ENCODE results near the gene PARPBP. TPM values are rescaled to one million over a fixed set of nuclear protein-coding genes. Genes with fewer than 3 reads are reported as not detected.
"Not testable (repeated sequence)": the region's sequence is repeated elsewhere in the genome, so short reads cannot be mapped to it uniquely, and the experiment has no call there.

The PARPBP gene
- total and polyA plus RNA-seq, 4 experiments from 2014 or later = 2.1 to 2.8 (median 2.4) TPM

GRCh38 chr12:102144221-102144620 is 24.2 kb downstream of the PARPBP start:
- Mint-ChIP-seq H3K4me3 (no peak overlapping the region), H3K27me3 (no peaks in the 10 kb centered on the region), H3K27ac (no peak overlapping the region), H3K9me3 (peaks cover 0 to 3% (median 0%) of the 10 kb centered on the region in 8 donors), H3K4me1 (peaks cover 0 to 9% (median under 1%) of the 10 kb centered on the region in 4 donors), H3K36me3 (peaks cover 0 to 3% of the 10 kb centered on the region in 2 donors)
- Histone ChIP-seq H3K4me1 (ENCODE audit: insufficient read depth, low read length) (no peaks in the 10 kb centered on the region), H3K27ac (ENCODE audit: low read depth, low read length) (no peak overlapping the region), H3K4me3 (ENCODE audit: low read length in 2 of 2) (no peak overlapping the region), H3K36me3 (ENCODE audit: insufficient read depth, low read length) (no peaks in the 10 kb centered on the region), H3K27me3 (ENCODE audit: insufficient read depth, low read length) (no peaks in the 10 kb centered on the region), H3K9me3 (ENCODE audit: control insufficient read depth in 1 of 2, low read length in 2 of 2) (no peaks in the 10 kb centered on the region)
- CTCF ChIA-PET (ENCODE audit: partially characterized antibody) = interaction anchor here (1.0 kb wide), 1 partner anchor 13 kb away, joined by 3 read pairs; no protein-coding TSS in a partner anchor
- POLR2A ChIA-PET (ENCODE audit: partially characterized antibody) = no interaction called here
- DNase-seq = no peak
- intact Hi-C loops (cut with micrococcal nuclease) = no loop called here

GRCh38 chr12:102147062-102147587 is 27.1 kb downstream of the PARPBP start:
- intact Hi-C loops (cut with micrococcal nuclease); H3K27me3 Mint-ChIP-seq; H3K27ac Mint-ChIP-seq; H3K36me3 ChIP-seq (ENCODE audit: insufficient read depth, low read length); H3K4me1 ChIP-seq (ENCODE audit: insufficient read depth, low read length); H3K9me3 ChIP-seq (ENCODE audit: control insufficient read depth in 1 of 2, low read length in 2 of 2); POLR2A ChIA-PET (ENCODE audit: partially characterized antibody); H3K27me3 ChIP-seq (ENCODE audit: insufficient read depth, low read length); H3K4me3 ChIP-seq (ENCODE audit: low read length in 2 of 2); H3K4me3 Mint-ChIP-seq; CTCF ChIA-PET (ENCODE audit: partially characterized antibody); H3K4me1 Mint-ChIP-seq; H3K36me3 Mint-ChIP-seq; H3K27ac ChIP-seq (ENCODE audit: low read depth, low read length); H3K9me3 Mint-ChIP-seq; DNase-seq: not testable (repeated sequence)

- intact Hi-C loops (cut with micrococcal nuclease); H3K27me3 Mint-ChIP-seq; POLR2A ChIA-PET (ENCODE audit: partially characterized antibody); H3K27ac ChIP-seq (ENCODE audit: low read depth, low read length); H3K9me3 ChIP-seq (ENCODE audit: control insufficient read depth in 1 of 2, low read length in 2 of 2); H3K4me1 Mint-ChIP-seq; H3K36me3 ChIP-seq (ENCODE audit: insufficient read depth, low read length); H3K4me3 ChIP-seq (ENCODE audit: low read length in 2 of 2); DNase-seq; H3K4me1 ChIP-seq (ENCODE audit: insufficient read depth, low read length); H3K27me3 ChIP-seq (ENCODE audit: insufficient read depth, low read length); H3K9me3 Mint-ChIP-seq; H3K36me3 Mint-ChIP-seq; H3K27ac Mint-ChIP-seq; H3K4me3 Mint-ChIP-seq: not testable (repeated sequence)
- CTCF ChIA-PET (ENCODE audit: partially characterized antibody) = interaction anchor here (1.0 kb wide), 1 partner anchor 15 kb away, joined by 3 read pairs; no protein-coding TSS in a partner anchor
Observed at GRCh38 chr12:102155206-102155605, 35.2 kb downstream of the PARPBP start.

GRCh38 chr12:102163383-102163782 is 43.4 kb downstream of the PARPBP start:
- H3K27me3 Mint-ChIP-seq = no peaks in the 10 kb centered on the region

GRCh38 chr12:102167821-102168604 is 48.0 kb downstream of the PARPBP start:
- Mint-ChIP-seq H3K4me1 (no peaks in the 10 kb centered on the region), H3K27me3 (no peaks in the 10 kb centered on the region), H3K4me3 (no peak overlapping the region), H3K9me3 (no peaks in the 10 kb centered on the region), H3K27ac (no peak overlapping the region), H3K36me3 (no peaks in the 10 kb centered on the region)
- Histone ChIP-seq H3K27me3 (ENCODE audit: insufficient read depth, low read length) (no peaks in the 10 kb centered on the region), H3K4me3 (ENCODE audit: low read length in 2 of 2) (no peak overlapping the region), H3K4me1 (ENCODE audit: insufficient read depth, low read length) (no peaks in the 10 kb centered on the region), H3K36me3 (ENCODE audit: insufficient read depth, low read length) (no peaks in the 10 kb centered on the region), H3K27ac (ENCODE audit: low read depth, low read length) (no peak overlapping the region), H3K9me3 (ENCODE audit: control insufficient read depth in 1 of 2, low read length in 2 of 2) (no peaks in the 10 kb centered on the region)
- DNase-seq = no peak
- ChIA-PET CTCF (ENCODE audit: partially characterized antibody) (no interaction called here), POLR2A (ENCODE audit: partially characterized antibody) (no interaction called here)
- intact Hi-C loops (cut with micrococcal nuclease) = no loop called here

More at GRCh38 chr12:102163383-102163782, 43.4 kb downstream of the PARPBP start:
- Mint-ChIP-seq H3K9me3 (no peaks in the 10 kb centered on the region), H3K4me3 (no peak overlapping the region), H3K27ac (peak overlapping the region in 1 of 7 donors; percentile 35), H3K4me1 (no peaks in the 10 kb centered on the region), H3K36me3 (no peaks in the 10 kb centered on the region)
- intact Hi-C loops (cut with micrococcal nuclease) = no loop called here
- no peaks in the 10 kb centered on the region for H3K9me3 ChIP-seq (ENCODE audit: control insufficient read depth in 1 of 2, low read length in 2 of 2)
- no peaks in the 10 kb centered on the region for H3K36me3 ChIP-seq (ENCODE audit: insufficient read depth, low read length)
- H3K27me3 ChIP-seq (ENCODE audit: insufficient read depth, low read length) = no peaks in the 10 kb centered on the region
- ChIA-PET CTCF (ENCODE audit: partially characterized antibody) (no interaction called here), POLR2A (ENCODE audit: partially characterized antibody) (no interaction called here)
- no peak overlapping the region for H3K27ac ChIP-seq (ENCODE audit: low read depth, low read length)
- no peak overlapping the region for H3K4me3 ChIP-seq (ENCODE audit: low read length in 2 of 2)
- no peaks in the 10 kb centered on the region for H3K4me1 ChIP-seq (ENCODE audit: insufficient read depth, low read length)
- DNase-seq = no peak

- Histone ChIP-seq H3K9me3 (ENCODE audit: control insufficient read depth in 1 of 2, low read length in 2 of 2) (no peaks in the 10 kb centered on the region), H3K4me3 (ENCODE audit: low read length in 2 of 2) (no peak overlapping the region), H3K36me3 (ENCODE audit: insufficient read depth, low read length) (no peaks in the 10 kb centered on the region), H3K4me1 (ENCODE audit: insufficient read depth, low read length) (no peaks in the 10 kb centered on the region), H3K27ac (ENCODE audit: low read depth, low read length) (no peak overlapping the region), H3K27me3 (ENCODE audit: insufficient read depth, low read length) (no peaks in the 10 kb centered on the region)
- DNase-seq = peak in 3 of 5 donors; percentile 2 to 13 (median 11)
- ChIA-PET CTCF (ENCODE audit: partially characterized antibody) (interaction anchor here (0.8 to 1.5 kb wide), 7 partner anchors 10 to 314 kb away, joined by 3 to 6 read pairs (median 3); no protein-coding TSS in a partner anchor), POLR2A (ENCODE audit: partially characterized antibody) (no interaction called here)
- Mint-ChIP-seq H3K27me3 (no peaks in the 10 kb centered on the region), H3K9me3 (no peaks in the 10 kb centered on the region), H3K4me1 (no peaks in the 10 kb centered on the region), H3K27ac (no peak overlapping the region), H3K4me3 (no peak overlapping the region), H3K36me3 (no peaks in the 10 kb centered on the region)
- intact Hi-C loops (cut with micrococcal nuclease) = no loop called here
Observed at GRCh38 chr12:102169922-102170621, 50.1 kb downstream of the PARPBP start.

GRCh38 chr12:102171951-102172350 is 52.0 kb downstream of the PARPBP start:
- ChIA-PET CTCF (ENCODE audit: partially characterized antibody) (no interaction called here), POLR2A (ENCODE audit: partially characterized antibody) (no interaction called here)
- Mint-ChIP-seq H3K27ac (no peak overlapping the region), H3K4me3 (no peak overlapping the region), H3K36me3 (no peaks in the 10 kb centered on the region), H3K4me1 (no peaks in the 10 kb centered on the region), H3K9me3 (no peaks in the 10 kb centered on the region), H3K27me3 (no peaks in the 10 kb centered on the region)
- Histone ChIP-seq H3K4me3 (ENCODE audit: low read length in 2 of 2) (no peak overlapping the region), H3K36me3 (ENCODE audit: insufficient read depth, low read length) (no peaks in the 10 kb centered on the region), H3K9me3 (ENCODE audit: control insufficient read depth in 1 of 2, low read length in 2 of 2) (no peaks in the 10 kb centered on the region), H3K4me1 (ENCODE audit: insufficient read depth, low read length) (no peaks in the 10 kb centered on the region), H3K27me3 (ENCODE audit: insufficient read depth, low read length) (no peaks in the 10 kb centered on the region), H3K27ac (ENCODE audit: low read depth, low read length) (no peak overlapping the region)
- intact Hi-C loops (cut with micrococcal nuclease) = no loop called here
- DNase-seq = no peak
